Left renal pelvis (tissue), 4 donors: ENCODE results near the gene GATB. TPM values are rescaled to one million over a fixed set of nuclear protein-coding genes. Genes with fewer than 3 reads are reported as not detected.

ENCODE experiments used
- DNase-seq, 4 donors: peaks; one replicate each; pipeline ENCODE4 v3.0.0-alpha.2; 2013; ENCODE audit warnings: low read depth in 4 of 4, low spot score in 3 of 4
- polyA plus RNA-seq, 4 donors: library from polyadenylated mRNA; unstranded; fragments of 120-200 nt; gene quantifications; one replicate each; pipeline ENCODE4 v1.2.1, GENCODE V29; 2013; ENCODE audit not compliant: insufficient read length in 4 of 4

Gene GATB
- polyA plus RNA-seq, 4 donors = 17.3 to 35.6 (median 31.7) TPM

DNA sequence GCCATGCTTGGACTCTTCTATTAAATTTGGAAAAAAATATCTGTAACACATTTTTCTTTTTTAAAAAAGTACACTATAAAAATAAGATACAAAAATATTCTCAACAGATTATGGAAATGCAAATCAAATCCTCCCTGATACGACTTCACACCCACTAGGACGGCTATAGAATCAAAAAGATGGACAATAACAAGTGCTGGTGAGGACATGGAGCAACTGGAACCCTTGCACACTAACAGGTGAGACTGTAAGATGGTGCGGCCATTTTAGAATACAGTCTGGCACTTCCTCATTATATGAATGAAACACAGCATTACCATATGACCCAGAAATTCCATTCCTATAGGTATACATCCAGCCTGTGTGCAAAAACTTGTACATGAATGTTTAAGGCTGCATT, 83.6 kb downstream of the GATB start:
- DNase-seq = no peak

DNA sequence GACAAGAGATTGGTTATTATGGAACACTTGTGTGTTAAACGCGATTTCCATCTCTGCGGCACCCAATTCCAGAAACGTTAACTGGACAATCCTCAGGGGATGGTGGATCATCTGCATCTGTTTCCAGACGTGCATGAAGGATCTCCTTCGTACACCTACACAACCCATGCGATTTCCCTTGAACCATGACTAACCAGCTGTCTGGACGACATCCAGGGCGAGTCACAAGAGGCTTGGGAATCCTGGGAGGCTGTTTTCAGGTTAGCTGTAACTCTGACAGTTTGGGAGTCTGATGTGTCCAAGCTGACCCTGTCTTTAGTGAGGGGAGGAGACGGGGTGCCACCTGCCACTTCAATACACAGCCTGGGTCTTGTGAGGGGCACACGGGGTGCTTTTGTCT, 84.5 kb downstream of the GATB start:
- no peak for DNase-seq

DNA sequence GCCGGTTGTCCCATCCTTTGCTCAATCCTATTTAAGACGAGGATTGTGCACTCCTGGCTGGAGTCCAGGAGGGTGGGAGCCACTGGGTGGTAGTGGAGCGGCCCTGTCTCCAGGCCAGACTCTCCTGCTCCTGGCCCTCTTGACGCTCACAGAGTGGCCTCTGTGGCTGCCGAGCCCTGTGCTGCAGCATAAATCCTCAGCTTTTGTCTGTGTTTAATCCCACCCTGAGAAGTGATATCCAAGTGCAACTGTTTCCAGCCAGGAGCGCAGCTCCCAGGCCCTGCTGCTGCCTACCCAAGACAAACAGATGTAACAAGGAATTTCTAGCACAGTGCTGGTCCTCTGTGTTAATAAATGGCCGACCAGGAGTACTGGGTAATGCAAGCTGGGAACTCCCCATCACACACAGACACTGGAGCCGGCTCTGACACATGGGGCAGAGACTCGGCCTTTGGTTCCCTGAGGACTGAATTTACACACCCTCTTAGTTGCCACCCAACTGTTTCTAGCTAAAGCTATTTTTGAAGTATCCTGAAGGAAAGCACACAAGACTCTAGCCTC, 85.3 kb downstream of the GATB start:
- no peak for DNase-seq

DNA sequence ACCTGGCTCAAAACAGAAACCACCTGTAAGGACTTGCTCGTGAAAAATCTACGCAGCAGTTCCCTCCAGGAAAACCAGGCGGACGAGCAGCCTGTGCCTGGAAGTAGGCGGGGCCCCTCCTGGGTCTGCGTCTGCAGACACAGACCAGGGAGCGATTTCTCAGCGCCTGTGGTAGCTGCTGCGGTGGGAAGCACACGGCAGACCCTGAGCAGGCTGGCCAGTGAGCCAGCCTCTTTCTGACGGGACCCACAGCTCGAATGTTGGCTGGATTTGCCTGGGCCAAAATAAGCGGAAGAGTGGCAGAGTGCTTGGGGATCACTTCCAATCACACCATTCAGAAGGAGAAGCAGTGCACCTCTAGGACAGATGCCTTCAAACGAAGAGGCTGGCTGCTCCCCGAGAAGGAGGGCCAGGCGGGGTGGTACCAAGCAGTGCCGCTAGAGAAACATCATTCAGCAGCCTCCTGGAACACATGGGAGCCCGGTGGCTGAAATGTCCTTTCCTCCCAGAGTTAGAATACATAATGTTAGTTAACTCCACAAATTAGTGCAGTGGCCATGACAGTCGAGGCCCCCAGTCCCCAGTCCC, 85.9 kb downstream of the GATB start:
- DNase-seq = peak in 1 of 4 donors; percentile 31

DNA sequence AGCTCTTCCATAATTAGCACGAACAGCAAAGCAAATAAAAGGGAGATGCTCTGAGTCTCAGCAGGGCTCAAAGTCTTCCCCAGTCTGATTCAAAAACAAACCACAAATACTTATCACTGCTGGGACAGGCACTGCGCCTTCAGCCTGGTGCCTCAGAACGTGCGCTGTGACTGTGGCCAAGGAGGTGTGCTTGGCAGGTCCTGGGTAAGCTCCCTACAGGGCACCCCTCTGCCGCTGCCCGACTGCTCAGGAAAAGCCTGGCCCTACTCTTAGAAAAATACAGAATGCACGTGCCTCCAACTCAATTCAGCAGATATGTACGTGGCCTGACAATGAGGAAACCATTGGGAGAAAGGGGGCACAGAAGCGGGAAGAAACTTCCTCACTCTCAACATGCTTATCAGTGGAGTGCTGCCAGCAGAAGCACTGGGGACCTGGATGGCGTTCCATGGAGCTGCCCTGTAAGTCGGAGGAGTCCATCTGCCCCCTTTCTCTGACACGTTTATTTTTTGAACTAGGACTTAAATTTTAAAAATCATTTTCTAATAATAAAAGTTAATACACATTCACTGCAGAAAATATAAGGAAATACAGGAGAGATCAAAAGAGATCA, 86.8 kb downstream of the GATB start:
- DNase-seq = no peak

DNA sequence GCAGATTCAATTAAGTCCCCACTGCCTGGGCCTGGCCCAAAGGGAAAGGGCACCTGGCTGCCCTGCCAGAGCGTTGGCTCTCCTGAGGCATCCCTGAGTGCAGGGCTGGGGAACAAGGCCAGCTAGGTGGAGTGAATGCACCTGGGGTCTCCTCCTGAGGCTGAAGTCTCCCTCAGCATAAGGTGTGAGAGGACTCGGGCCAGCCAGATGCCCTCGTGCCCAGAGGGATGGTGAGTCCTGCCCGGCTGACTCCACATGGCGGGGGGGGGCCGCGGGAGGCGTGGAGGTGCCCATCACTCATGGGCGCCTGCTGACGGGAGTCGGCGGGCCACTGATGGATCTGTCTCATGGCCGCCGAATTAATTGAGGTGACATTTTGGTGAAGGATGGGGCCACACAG, 87.8 kb downstream of the GATB start:
- DNase-seq = no peak

DNA sequence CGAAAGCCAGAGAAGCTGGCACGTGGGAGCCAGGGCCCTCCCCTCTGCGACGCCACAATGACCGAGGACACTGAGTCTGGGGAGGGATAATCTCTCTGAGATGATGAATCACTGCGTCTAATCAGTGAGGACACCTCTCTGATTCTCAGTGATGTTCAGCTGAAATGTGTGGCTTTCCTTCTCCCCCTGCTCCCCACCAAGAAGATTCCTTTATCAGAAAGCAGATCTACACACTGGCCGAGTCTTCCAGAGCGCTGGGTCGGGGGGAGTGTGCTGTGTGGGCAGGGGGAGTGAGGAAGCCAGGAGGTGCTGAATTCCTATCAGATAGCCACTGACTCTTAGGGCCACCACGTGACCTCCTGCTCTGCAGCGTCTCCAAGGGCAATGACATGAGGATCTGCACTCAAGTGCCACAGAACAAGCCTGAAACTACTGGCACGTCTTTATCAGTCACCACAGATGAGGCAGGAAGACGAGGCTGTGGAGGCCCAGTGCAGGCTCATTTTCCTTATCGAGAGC, 89.2 kb downstream of the GATB start:
- DNase-seq = no peak

DNA sequence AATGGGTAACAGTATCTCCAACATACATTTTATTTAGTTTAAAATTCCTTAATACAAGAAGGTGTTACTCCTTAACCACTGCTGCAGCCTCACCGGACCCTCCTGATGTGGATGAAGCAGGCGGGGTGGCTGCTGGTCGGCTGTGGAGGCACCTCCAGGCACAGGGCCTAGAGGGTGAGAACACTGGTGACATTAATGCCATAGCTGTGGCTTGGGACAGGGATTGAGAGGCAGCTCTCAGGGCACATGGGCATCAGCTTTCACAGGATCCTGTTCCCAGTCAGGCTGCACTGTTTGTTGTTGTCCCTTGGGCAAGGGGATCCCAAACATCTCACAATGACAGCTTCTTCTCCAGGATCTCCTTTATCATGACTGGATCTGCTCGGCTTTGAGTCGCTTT, 90.0 kb downstream of the GATB start:
- DNase-seq = no peak

DNA sequence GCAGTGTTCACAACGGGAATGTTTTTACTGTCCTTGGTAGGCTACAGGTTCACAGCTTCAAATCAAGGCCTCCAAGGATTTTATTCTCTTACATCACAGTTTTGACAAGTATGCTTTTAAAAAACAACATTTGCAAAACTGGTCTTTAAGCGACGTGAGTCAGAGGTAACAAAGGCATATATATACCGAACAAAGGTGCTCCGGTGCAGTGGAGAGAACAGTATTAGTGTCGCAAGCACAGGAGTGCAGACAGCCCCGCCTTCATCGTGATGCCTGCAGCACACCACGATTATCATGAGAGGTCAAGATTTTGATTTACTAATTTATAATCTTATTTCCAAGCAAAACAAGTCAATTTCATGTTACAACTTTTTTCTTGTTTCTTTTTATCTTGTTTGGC, 90.8 kb downstream of the GATB start:
- DNase-seq = no peak

DNA sequence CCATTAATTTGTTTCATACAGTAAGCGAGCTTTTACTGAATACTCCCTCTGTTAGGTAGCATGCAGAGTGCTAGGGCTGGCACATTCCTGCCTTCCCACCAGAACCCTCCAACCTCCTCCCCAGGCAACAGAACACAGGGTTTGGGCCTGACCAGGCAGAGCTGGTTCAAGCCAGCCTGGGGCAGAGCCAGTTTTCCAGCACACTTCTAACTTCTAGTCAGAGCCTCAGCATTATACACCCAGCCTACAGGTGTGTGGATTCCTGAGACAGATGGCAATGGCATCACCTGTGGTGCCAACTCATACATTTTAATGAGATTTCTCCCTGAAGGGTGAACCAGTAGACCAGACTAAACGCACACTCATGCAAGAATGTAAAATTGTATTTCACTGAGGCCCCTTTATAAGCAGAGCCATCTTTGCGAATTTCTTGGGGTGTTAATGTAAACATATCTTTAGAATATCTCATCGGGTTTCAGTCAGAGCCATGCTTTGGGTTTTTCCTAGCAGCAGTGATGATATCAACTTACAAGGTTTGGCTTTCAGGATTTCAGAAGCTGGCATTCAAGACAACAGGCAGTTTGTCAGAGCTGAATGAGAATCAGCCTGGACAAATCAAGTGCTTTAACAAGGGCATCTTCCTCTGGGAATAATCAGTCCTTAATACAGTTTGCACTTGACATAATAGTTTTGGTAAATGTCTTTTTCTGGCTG, 92.0 kb downstream of the GATB start:
- DNase-seq = no peak

DNA sequence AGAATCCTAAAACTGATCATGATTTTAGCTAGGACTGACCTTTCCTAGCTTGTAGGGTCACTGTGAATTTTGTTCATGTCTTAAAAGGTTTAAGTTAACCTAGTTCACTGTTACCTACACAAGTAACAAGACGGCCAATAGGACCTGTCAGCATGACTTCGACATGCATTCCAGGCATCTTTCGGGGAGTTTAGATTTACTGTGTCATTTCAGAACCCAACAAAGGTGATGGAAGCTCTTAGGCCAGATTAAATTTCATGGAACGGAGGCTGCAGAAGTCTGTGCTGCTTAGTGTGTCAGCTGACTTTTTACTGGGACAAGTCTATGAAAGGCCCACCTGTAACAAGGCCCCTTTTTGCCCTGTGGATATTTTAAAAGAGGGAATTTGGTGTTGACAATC, 93.1 kb downstream of the GATB start:
- no peak for DNase-seq

DNA sequence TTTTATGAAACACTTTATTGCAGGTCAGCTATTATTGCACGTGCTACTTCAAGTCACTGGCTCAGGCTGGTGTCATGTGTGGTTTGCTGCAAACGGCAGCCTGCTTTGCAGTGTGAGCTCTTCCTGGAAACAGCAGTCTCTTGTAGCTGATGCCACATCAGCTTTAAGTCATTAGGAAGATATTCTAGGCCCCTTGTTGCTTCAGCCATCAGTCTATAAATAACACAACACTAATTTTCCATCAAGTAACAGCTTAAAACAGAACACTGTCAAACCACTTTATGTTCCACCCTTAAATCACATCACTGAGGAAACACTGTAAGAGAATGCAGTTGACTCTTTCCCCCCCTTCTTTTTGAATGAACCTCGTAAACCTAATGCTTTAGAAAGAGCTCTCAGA, 93.8 kb downstream of the GATB start:
- DNase-seq = peak in 1 of 4 donors; percentile 42

DNA sequence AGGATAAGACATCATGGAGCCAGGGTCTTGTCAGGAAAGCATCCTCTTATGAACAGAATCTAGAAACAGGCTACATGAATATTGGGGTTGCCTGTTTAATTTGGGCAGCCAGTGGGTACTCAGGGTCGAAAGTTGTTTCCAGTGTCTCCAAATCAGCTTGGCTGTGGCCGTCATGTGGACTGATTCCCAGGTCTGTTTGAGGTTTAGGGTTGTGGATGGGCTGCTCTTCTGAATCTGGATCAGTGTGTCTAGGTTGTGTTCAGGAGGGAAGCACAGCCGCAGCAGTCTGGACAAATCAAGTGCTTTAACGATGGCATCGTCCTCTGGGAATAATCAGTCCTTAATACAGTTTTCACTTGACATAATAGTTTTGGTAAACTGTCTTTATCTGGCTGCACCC, 94.3 kb downstream of the GATB start:
- no peak for DNase-seq

DNA sequence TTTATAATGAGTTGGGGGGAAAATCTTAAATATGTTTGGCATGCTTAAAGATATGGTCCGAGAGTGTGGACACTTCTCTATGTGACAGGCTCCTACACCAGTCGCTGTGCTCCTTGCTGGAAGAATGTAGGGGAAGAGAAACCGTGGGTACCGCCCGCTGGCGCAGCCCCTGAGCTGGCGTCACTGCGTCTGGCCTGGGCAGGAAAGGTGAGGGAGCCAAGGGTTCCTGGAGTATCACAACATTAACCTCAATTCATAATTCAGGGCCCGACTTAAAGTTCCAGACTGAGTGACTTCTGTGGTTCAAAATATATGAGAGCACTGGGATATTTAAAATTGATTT, 95.1 kb downstream of the GATB start:
- DNase-seq = no peak

DNA sequence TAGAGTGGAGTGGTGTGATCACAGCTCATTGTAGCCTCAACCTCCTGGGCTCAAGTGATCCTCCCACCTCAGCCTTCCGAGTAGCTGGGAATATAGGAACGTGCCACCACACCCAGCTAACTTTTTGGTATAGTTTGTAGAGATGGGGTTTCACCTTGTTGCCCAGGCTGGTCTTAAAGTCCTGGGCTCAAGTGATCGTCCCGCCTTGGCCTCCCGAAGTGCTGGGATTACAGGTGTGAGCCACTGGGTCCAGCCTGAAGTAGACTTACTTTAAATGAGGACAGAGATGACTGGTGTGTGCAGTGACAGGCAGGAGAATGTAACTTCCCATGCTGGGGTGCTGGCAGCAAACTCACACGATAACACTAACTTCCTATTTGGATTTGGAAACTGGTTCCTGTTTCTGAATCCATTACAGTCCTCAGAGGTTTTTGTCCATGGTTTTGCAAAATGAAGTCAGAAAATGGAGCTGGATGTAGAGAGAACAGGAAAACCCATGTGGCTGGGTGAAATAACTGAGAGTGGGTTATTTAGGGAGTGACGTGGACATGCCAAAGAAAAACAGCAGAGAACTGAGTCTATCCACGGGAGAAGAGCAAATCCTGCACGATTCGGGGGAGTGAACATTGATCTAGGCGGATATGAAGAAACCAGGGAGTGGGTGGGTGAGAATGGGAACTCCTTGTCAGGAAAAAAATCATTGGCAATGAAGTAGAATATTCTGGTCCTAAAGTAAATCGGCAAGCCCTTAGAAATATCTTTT, 95.6 kb downstream of the GATB start:
- DNase-seq = no peak

DNA sequence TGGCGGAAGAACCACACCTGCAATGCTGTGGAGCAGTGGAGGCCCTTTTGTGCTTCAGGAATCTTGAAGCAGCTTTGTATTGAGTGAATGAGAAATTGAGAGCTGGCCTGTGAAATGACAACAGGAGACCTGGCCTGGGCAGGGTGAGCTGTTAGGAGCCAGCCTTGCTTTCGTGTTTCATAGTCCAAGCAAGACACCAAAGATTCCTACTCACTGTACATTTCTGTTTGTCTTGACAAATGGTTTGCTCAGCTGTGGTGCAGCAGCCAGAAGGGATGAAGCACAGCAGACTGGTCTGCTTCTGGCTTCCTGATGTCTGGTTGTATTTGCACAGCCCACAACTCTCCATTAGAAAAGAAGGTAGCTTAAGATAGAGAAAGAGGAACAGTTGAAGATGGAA, 96.5 kb downstream of the GATB start:
- DNase-seq = no peak

DNA sequence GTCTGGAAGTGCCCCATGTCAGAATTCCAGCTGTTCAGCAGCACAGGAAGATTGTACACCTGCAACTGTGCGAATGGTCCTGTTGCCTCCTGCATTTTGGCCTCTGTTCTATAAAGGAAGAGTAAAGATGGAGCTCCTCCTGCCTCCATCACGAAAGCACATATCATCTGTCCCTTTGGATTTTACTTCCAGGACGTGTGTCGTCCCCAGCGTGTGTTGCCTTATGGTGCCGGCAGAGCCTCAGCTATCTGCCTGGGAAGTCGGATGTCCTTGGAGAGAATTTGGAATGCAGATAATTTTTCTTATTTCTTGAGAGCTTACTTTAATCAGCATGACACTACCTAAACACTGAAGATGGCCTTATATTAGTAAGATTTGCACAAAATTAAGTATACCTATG, 97.7 kb downstream of the GATB start:
- no peak for DNase-seq

DNA sequence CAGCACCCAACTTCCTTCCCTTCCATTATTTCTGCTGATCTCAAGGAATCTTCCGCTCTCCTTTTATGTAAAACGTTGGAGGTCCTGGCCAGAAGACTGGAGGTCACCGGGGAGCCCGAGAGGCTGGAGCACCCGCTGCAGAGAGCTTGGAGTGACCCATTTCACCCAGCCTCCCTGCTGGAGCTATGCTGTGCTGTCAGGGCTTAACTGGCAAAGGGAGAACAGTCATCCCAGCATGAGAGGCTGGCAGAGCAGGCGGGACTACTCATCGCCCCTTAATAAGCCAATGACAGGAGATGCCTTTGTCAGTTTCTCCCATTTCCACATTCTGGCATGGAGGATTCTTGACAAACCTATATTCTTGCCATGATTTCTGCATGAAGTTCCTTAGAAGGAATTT, 98.9 kb downstream of the GATB start:
- no peak for DNase-seq

DNA sequence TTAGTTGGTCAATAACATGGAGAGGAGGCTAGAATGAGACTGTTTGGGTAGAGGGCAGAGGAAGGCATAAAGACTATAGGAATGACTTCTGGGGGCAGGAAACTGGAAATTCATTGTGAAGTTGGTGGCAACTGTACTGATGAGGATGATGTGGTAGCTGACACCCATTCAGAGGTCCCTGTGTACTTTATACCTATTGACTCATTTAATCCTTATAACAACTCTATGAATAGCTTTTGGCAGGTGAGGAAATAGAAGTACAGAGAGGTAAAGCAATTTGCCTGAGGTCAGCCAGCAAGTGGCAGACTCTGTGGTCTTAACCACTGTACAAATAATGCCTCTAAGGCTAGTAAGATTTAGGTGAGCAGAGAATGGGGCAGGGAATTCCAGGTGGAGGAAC, 100.1 kb downstream of the GATB start:
- DNase-seq = no peak

DNA sequence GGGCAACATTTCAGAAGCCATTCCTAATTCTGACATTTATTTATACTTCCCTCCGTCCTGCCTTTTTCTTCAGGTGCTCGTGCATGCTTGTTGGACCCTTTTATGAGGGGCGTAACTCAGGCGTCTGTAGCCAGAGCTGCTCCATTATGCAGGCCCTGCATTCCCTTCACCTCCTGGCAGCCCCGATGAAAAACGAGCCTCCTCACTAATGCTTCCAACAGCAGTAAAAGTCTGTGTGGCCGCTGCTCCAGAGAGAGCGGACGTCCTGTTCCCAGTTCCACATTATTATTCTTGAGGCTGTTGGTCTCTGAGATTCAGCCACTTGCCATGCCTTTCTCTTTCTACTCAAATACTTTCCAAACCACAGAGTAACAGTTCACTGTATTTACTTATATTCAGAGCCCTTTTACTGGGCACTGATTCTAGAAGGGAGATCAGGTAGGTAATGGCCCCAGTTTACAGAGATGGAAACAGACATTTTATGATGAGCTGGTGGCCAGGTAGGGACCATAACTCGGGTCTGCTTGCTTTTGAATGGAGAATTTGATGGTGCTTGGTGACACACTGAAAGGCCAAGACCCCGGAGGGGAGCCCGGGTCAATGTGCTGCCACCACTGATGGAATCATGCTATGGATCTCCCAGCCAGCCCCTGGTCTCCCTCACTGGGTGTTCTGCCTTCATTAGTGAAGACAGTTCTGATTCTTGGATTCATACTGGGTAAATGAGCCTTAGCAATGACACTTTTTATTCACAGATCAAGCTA, 101.0 kb downstream of the GATB start:
- DNase-seq = peak in 2 of 4 donors; percentile 40 to 55
